Activated CD8-positive, alpha-beta memory T cell treated with anti-CD3 and anti-CD28 coated beads, Interleukin-2, amount 50 U/mL, for 4 hours (primary cell): ENCODE data around the gene FSTL5.
"Not testable (repeated sequence)": the region's sequence is repeated elsewhere in the genome, so short reads cannot be mapped to it uniquely, and the experiment has no call there.

Experiments used
- DNase-seq: peaks from one replicate; pipeline ENCODE4 v3.0.0-alpha.2; 2020

The FSTL5 gene

GRCh38 chr4:161828061-161828460 is 335.7 kb downstream of the FSTL5 start:
- DNase-seq: no peak

- DNase-seq: no peak
Measured at GRCh38 chr4:161827013-161827412, 336.8 kb downstream of the FSTL5 start.

- no peak for DNase-seq
Measured at GRCh38 chr4:161823450-161823849, 340.4 kb downstream of the FSTL5 start.

- no peak for DNase-seq
Measured at GRCh38 chr4:161822174-161822573, 341.6 kb downstream of the FSTL5 start.

GRCh38 chr4:161817914-161818313 is 345.9 kb downstream of the FSTL5 start:
- no peak for DNase-seq

- DNase-seq: no peak
Measured at GRCh38 chr4:161816958-161817357, 346.8 kb downstream of the FSTL5 start.

GRCh38 chr4:161815841-161816240 is 348.0 kb downstream of the FSTL5 start:
- DNase-seq: no peak

- DNase-seq: no peak
Measured at GRCh38 chr4:161813889-161814288, 349.9 kb downstream of the FSTL5 start.

- no peak for DNase-seq
Measured at GRCh38 chr4:161813389-161813788, 350.4 kb downstream of the FSTL5 start.

GRCh38 chr4:161803171-161803570 is 360.6 kb downstream of the FSTL5 start:
- no peak for DNase-seq

GRCh38 chr4:161799710-161800109 is 364.1 kb downstream of the FSTL5 start:
- DNase-seq: no peak

- no peak for DNase-seq
Measured at GRCh38 chr4:161792991-161793390, 370.8 kb downstream of the FSTL5 start.

- no peak for DNase-seq
Measured at GRCh38 chr4:161791796-161792556, 371.8 kb downstream of the FSTL5 start.

- no peak for DNase-seq
Measured at GRCh38 chr4:161767116-161767515, 396.7 kb downstream of the FSTL5 start.

- no peak for DNase-seq
Measured at GRCh38 chr4:161762796-161763195, 401.0 kb downstream of the FSTL5 start.

GRCh38 chr4:161760008-161760407 is 403.8 kb downstream of the FSTL5 start:
- no peak for DNase-seq

- not testable (repeated sequence) for DNase-seq
Measured at GRCh38 chr4:161758412-161758811, 405.4 kb downstream of the FSTL5 start.

- DNase-seq: no peak
Measured at GRCh38 chr4:161728929-161729328, 434.9 kb downstream of the FSTL5 start.

GRCh38 chr4:161721947-161722346 is 441.9 kb downstream of the FSTL5 start:
- DNase-seq: no peak

GRCh38 chr4:161717084-161717483 is 446.7 kb downstream of the FSTL5 start:
- DNase-seq: no peak

- DNase-seq: no peak
Measured at GRCh38 chr4:161714931-161715330, 448.9 kb downstream of the FSTL5 start.

GRCh38 chr4:161714022-161714751 is 449.6 kb downstream of the FSTL5 start:
- DNase-seq: no peak

- no peak for DNase-seq
Measured at GRCh38 chr4:161704653-161705052, 459.1 kb downstream of the FSTL5 start.

- no peak for DNase-seq
Measured at GRCh38 chr4:161704040-161704439, 459.8 kb downstream of the FSTL5 start.
